ENCODE results near the gene ZNF581.
A peak's percentile ranks its signal among the peaks of the same experiment; 100 is the strongest.

Gene ZNF581, protein sequence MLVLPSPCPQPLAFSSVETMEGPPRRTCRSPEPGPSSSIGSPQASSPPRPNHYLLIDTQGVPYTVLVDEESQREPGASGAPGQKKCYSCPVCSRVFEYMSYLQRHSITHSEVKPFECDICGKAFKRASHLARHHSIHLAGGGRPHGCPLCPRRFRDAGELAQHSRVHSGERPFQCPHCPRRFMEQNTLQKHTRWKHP

GRCh38 chr19:55643003-55643886 is at the start of gene ZNF581:
ZNF581 (plus strand) TSS chr19:55643649; CDS start chr19:55644572, 923 bp downstream.
- TF ChIP-seq ELF4 (IDR thresholded peaks at IDR 0.05), result no peak
- peak; percentile 64; the same call in 1 of the 2 replicates for TF ChIP-seq CTBP1 (IDR thresholded peaks at IDR 0.05; ENCODE audit: borderline replicate concordance)
- no peak for TF ChIP-seq FOXK2 (IDR thresholded peaks at IDR 0.05)
- no peak for TF ChIP-seq BHLHE40 (IDR thresholded peaks at IDR 0.05; ENCODE audit: borderline replicate concordance)
- TF ChIP-seq FOXM1 (IDR thresholded peaks at IDR 0.05; ENCODE audit: borderline replicate concordance), result peak; percentile 63; the same call in 1 of the 2 replicates
- TF ChIP-seq ARNT (IDR thresholded peaks at IDR 0.05), result peak; percentile 90
- CTCF ChIA-PET, result interaction anchor here (1.6 kb wide), 1 partner anchor 11 kb away, joined by 7 read pairs; no protein-coding TSS in a partner anchor
- DNase-seq (ENCODE audit: extremely low spot score), result peak; percentile 61
- POLR2A ChIA-PET, result interaction anchor here (0.7 to 1.9 kb wide), 3 partner anchors 11 to 45 kb away, joined by 3 to 13 read pairs (median 4); partner anchors contain the start of genes U2AF2 and ZNF784

GRCh38 chr19:55594996-55595545 is 48.4 kb upstream of the ZNF581 start:
- TF ChIP-seq NFRKB (IDR thresholded peaks at IDR 0.05) (no peak), ARNT (IDR thresholded peaks at IDR 0.05) (no peak), L3MBTL2 (conservative IDR thresholded peaks at IDR 0.05) (no peak), FOXK2 (IDR thresholded peaks at IDR 0.05) (no peak), BHLHE40 (IDR thresholded peaks at IDR 0.05; ENCODE audit: borderline replicate concordance) (no peak), FOXM1 (IDR thresholded peaks at IDR 0.05; ENCODE audit: borderline replicate concordance) (no peak), HDGF (IDR thresholded peaks at IDR 0.05; ENCODE audit: borderline replicate concordance) (no peak), FOXA1 (IDR thresholded peaks at IDR 0.05) (no peak), CTBP1 (IDR thresholded peaks at IDR 0.05; ENCODE audit: borderline replicate concordance) (no peak), TARDBP (IDR thresholded peaks at IDR 0.05) (no peak), ZNF384 (IDR thresholded peaks at IDR 0.05) (no peak), LEF1 (IDR thresholded peaks at IDR 0.05; ENCODE audit: borderline replicate concordance) (no peak), ELF4 (IDR thresholded peaks at IDR 0.05) (no peak), PKNOX1 (IDR thresholded peaks at IDR 0.05) (no peak)
- CTCF ChIA-PET, result no interaction called here

GRCh38 chr19:55596304-55596703 is 47.1 kb upstream of the ZNF581 start:
- TF ChIP-seq FOXK2 (IDR thresholded peaks at IDR 0.05) (no peak), ELF4 (IDR thresholded peaks at IDR 0.05) (no peak), SP1 (IDR thresholded peaks at IDR 0.05) (no peak), LEF1 (IDR thresholded peaks at IDR 0.05; ENCODE audit: borderline replicate concordance) (no peak)
- ChIA-PET CTCF (no interaction called here), POLR2A (no interaction called here)
- no peak for DNase-seq (ENCODE audit: extremely low spot score)

More at GRCh38 chr19:55594996-55595545, 48.4 kb upstream of the ZNF581 start:
- POLR2A ChIA-PET, result no interaction called here
- DNase-seq (ENCODE audit: extremely low spot score), result no peak

DNA sequence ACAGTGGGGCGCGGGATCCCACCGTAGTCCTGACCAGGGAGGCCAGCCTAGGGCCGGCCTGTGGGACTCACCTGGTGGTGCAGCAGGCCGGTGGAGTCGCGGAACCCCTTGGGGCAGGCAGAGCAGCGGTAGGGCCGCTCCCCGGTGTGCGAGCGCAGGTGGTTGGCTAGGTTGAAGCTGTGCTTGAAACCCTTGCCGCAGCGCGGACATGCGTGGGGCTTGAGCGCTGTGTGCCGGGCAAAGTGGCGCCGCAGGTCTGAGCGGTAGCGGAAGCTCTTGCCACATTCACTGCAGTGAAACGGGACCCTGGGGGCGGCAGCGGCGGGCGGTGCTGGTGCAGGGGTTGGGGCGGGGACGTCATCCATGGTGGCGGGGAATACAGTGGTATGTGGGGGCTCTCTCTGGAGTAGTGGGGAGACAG is 45.9 kb upstream of the ZNF581 start:
- TF ChIP-seq ELF4 (IDR thresholded peaks at IDR 0.05) (no peak), ZNF384 (IDR thresholded peaks at IDR 0.05) (no peak), FOXK2 (IDR thresholded peaks at IDR 0.05) (no peak), CTBP1 (IDR thresholded peaks at IDR 0.05; ENCODE audit: borderline replicate concordance) (no peak), L3MBTL2 (conservative IDR thresholded peaks at IDR 0.05) (no peak), FOXM1 (IDR thresholded peaks at IDR 0.05; ENCODE audit: borderline replicate concordance) (no peak), SUZ12 (IDR thresholded peaks at IDR 0.05) (no peak), FOXA1 (IDR thresholded peaks at IDR 0.05) (no peak), TARDBP (IDR thresholded peaks at IDR 0.05) (no peak), SP1 (IDR thresholded peaks at IDR 0.05) (no peak), NFRKB (IDR thresholded peaks at IDR 0.05) (no peak), BHLHE40 (IDR thresholded peaks at IDR 0.05; ENCODE audit: borderline replicate concordance) (no peak), HDGF (IDR thresholded peaks at IDR 0.05; ENCODE audit: borderline replicate concordance) (no peak), PKNOX1 (IDR thresholded peaks at IDR 0.05) (no peak), LEF1 (IDR thresholded peaks at IDR 0.05; ENCODE audit: borderline replicate concordance) (no peak)
- POLR2A ChIA-PET, result interaction anchor here (0.5 kb wide), 1 partner anchor 45 kb away, joined by 3 read pairs; no protein-coding TSS in a partner anchor
- CTCF ChIA-PET, result no interaction called here
- DNase-seq (ENCODE audit: extremely low spot score), result no peak

- ChIA-PET POLR2A (interaction anchor here (0.5 to 2.1 kb wide), 2 partner anchors 10 to 45 kb away, joined by 3 to 29 read pairs; no protein-coding TSS in a partner anchor), CTCF (no interaction called here)
- TF ChIP-seq PKNOX1 (IDR thresholded peaks at IDR 0.05) (no peak), BHLHE40 (IDR thresholded peaks at IDR 0.05; ENCODE audit: borderline replicate concordance) (no peak)
- no peak for DNase-seq (ENCODE audit: extremely low spot score)
Measured at GRCh38 chr19:55598034-55598433, 45.4 kb upstream of the ZNF581 start.

Measured in HEK293T (cell line).